ENCODE data around the gene PLEKHN1. TPM values are rescaled to one million over a fixed set of nuclear protein-coding genes. Genes with fewer than 3 reads are reported as not detected.
A peak's percentile ranks its signal among the peaks of the same experiment; 100 is the strongest.

PLEKHN1 gene
- total and polyA plus RNA-seq, 4 experiments from 2014 or later: 0.50 to 2.9 (median 2.2) TPM; not detected in 1

GRCh38 chr1:936348-937264, 29.7 kb upstream of the PLEKHN1 start:
- H3K36me3 Mint-ChIP-seq: no peaks in the 10 kb centered on the region
- POLR2A ChIA-PET (ENCODE audit: partially characterized antibody): no interaction called here
- Histone ChIP-seq H3K9me3 (ENCODE audit: control insufficient read depth in 1 of 2, low read length in 2 of 2) (no peaks in the 10 kb centered on the region), H3K27ac (ENCODE audit: low read depth, low read length) (no peak overlapping the region), H3K27me3 (ENCODE audit: insufficient read depth, low read length) (peaks cover 7% of the 10 kb centered on the region), H3K4me1 (ENCODE audit: insufficient read depth, low read length) (peaks cover 13% of the 10 kb centered on the region), H3K4me3 (ENCODE audit: low read length in 2 of 2) (no peak overlapping the region), H3K36me3 (ENCODE audit: insufficient read depth, low read length) (no peaks in the 10 kb centered on the region)
- CTCF ChIA-PET (ENCODE audit: partially characterized antibody): no interaction called here
- H3K27me3 Mint-ChIP-seq: peaks cover 9 to 19% of the 10 kb centered on the region in 2 donors
- no peak for DNase-seq
- no peak overlapping the region for H3K4me3 Mint-ChIP-seq
- H3K4me1 Mint-ChIP-seq: peaks cover 4 to 14% (median 9%) of the 10 kb centered on the region in 4 donors
- no peak overlapping the region for H3K27ac Mint-ChIP-seq
- H3K9me3 Mint-ChIP-seq: no peaks in the 10 kb centered on the region
- intact Hi-C loops (cut with micrococcal nuclease): no loop called here

GRCh38 chr1:937521-937920, 28.8 kb upstream of the PLEKHN1 start:
- no peak overlapping the region for H3K4me3 Mint-ChIP-seq
- intact Hi-C loops (cut with micrococcal nuclease): no loop called here
- Histone ChIP-seq H3K27ac (ENCODE audit: low read depth, low read length) (no peak overlapping the region), H3K9me3 (ENCODE audit: control insufficient read depth in 1 of 2, low read length in 2 of 2) (no peaks in the 10 kb centered on the region), H3K36me3 (ENCODE audit: insufficient read depth, low read length) (no peaks in the 10 kb centered on the region), H3K4me3 (ENCODE audit: low read length in 2 of 2) (no peak overlapping the region), H3K27me3 (ENCODE audit: insufficient read depth, low read length) (peaks cover 7% of the 10 kb centered on the region), H3K4me1 (ENCODE audit: insufficient read depth, low read length) (peaks cover 13% of the 10 kb centered on the region)
- H3K27ac Mint-ChIP-seq: no peak overlapping the region
- peaks cover 9 to 19% of the 10 kb centered on the region in 2 donors for H3K27me3 Mint-ChIP-seq
- H3K36me3 Mint-ChIP-seq: no peaks in the 10 kb centered on the region
- H3K9me3 Mint-ChIP-seq: no peaks in the 10 kb centered on the region
- POLR2A ChIA-PET (ENCODE audit: partially characterized antibody): no interaction called here
- DNase-seq: no peak
- peaks cover 4 to 14% (median 9%) of the 10 kb centered on the region in 4 donors for H3K4me1 Mint-ChIP-seq
- CTCF ChIA-PET (ENCODE audit: partially characterized antibody): no interaction called here

DNA sequence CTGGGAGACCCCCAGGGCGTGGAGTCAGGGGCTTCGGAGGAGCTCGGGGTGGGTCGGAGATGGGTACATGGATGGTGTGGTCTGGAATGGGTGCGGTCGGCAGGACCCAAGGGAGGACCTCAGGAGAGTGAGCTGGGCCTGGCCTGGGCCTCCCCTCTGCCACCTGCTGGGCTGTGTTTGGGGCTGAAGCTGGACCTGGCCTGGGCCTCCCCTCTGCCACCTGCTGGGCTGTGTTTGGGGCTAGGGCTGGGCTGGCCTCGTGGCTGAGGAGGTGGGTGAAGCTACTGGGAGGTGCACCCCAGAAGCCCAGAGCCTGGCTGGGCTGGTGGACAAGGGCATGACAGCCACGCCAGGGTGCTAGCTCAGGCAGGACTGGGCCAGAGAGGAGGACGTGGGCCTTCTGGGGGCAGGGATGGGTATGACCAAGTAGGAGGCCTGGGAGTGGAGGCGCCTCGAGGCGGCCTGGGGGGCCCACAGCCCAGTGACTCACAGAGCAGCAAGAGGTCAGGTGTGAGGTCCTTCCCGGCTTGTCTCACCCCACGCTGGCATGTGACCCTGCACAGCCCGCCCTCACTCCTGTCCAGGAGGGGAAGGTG, 28.1 kb upstream of the PLEKHN1 start:
- Mint-ChIP-seq H3K36me3 (no peaks in the 10 kb centered on the region), H3K27me3 (peaks cover 9 to 19% of the 10 kb centered on the region in 2 donors), H3K4me1 (peaks cover 4 to 14% (median 9%) of the 10 kb centered on the region in 4 donors), H3K9me3 (no peaks in the 10 kb centered on the region), H3K4me3 (no peak overlapping the region), H3K27ac (no peak overlapping the region)
- DNase-seq: no peak
- H3K27ac ChIP-seq (ENCODE audit: low read depth, low read length): no peak overlapping the region
- no peaks in the 10 kb centered on the region for H3K36me3 ChIP-seq (ENCODE audit: insufficient read depth, low read length)
- H3K4me1 ChIP-seq (ENCODE audit: insufficient read depth, low read length): peaks cover 19% of the 10 kb centered on the region
- ChIA-PET CTCF (ENCODE audit: partially characterized antibody) (no interaction called here), POLR2A (ENCODE audit: partially characterized antibody) (no interaction called here)
- peaks cover 7% of the 10 kb centered on the region for H3K27me3 ChIP-seq (ENCODE audit: insufficient read depth, low read length)
- intact Hi-C loops (cut with micrococcal nuclease): no loop called here
- no peaks in the 10 kb centered on the region for H3K9me3 ChIP-seq (ENCODE audit: control insufficient read depth in 1 of 2, low read length in 2 of 2)
- no peak overlapping the region for H3K4me3 ChIP-seq (ENCODE audit: low read length in 2 of 2)

GRCh38 chr1:938711-939489, 27.4 kb upstream of the PLEKHN1 start:
- no peak overlapping the region for H3K27ac ChIP-seq (ENCODE audit: low read depth, low read length)
- no peaks in the 10 kb centered on the region for H3K36me3 Mint-ChIP-seq
- ChIA-PET POLR2A (ENCODE audit: partially characterized antibody) (no interaction called here), CTCF (ENCODE audit: partially characterized antibody) (no interaction called here)
- H3K4me1 Mint-ChIP-seq: peaks cover 4 to 14% (median 9%) of the 10 kb centered on the region in 4 donors
- intact Hi-C loops (cut with micrococcal nuclease): no loop called here
- H3K36me3 ChIP-seq (ENCODE audit: insufficient read depth, low read length): no peaks in the 10 kb centered on the region
- peak overlapping the region in 1 of 8 donors; percentile 49 for H3K4me3 Mint-ChIP-seq
- H3K9me3 ChIP-seq (ENCODE audit: control insufficient read depth in 1 of 2, low read length in 2 of 2): no peaks in the 10 kb centered on the region
- H3K27me3 Mint-ChIP-seq: peaks cover 9 to 19% of the 10 kb centered on the region in 2 donors
- no peak for DNase-seq
- peaks cover 7% of the 10 kb centered on the region for H3K27me3 ChIP-seq (ENCODE audit: insufficient read depth, low read length)
- peaks cover 19% of the 10 kb centered on the region for H3K4me1 ChIP-seq (ENCODE audit: insufficient read depth, low read length)
- no peak overlapping the region for H3K4me3 ChIP-seq (ENCODE audit: low read length in 2 of 2)
- H3K27ac Mint-ChIP-seq: no peak overlapping the region
- H3K9me3 Mint-ChIP-seq: no peaks in the 10 kb centered on the region

DNA sequence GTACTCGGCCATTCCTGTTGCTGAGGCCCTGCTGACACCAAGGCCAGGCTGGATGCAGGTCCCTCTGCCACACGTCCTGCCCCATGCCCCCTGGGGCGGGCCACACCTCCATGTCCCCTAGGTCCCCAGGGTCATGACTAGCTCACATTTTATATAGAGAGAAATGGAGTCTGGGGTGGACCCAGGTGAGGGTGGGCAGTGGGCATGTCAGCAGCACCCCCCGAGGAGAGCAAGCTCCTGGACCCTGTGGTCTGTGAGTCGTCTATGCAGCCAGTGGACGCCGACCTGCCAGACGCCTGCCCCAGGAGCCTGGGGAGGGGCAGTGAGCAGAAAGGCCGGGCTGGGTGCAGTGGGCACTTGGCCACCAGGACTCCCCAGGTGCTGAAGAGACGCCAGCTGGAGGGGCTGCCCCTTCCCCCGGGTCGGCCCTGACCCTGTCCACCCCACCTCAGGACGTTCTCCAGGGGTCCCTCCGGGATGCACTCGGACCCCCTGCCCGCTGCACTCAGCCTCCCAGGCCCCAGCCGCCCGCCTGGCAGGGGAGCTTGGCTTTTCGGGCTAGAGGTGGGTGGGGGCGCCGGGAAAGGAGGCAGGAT, 26.7 kb upstream of the PLEKHN1 start:
- Mint-ChIP-seq H3K4me3 (peak overlapping the region in 3 of 8 donors; percentile 24 to 49 (median 36)), H3K27me3 (peaks cover 9 to 19% of the 10 kb centered on the region in 2 donors), H3K27ac (no peak overlapping the region), H3K4me1 (peaks cover 4 to 14% (median 9%) of the 10 kb centered on the region in 4 donors), H3K36me3 (peaks cover 0 to under 1% of the 10 kb centered on the region in 2 donors), H3K9me3 (no peaks in the 10 kb centered on the region)
- H3K9me3 ChIP-seq (ENCODE audit: control insufficient read depth in 1 of 2, low read length in 2 of 2): no peaks in the 10 kb centered on the region
- no peak for DNase-seq
- POLR2A ChIA-PET (ENCODE audit: partially characterized antibody): interaction anchor here (1.1 kb wide), 1 partner anchor 27 kb away, joined by 4 read pairs; the partner anchor contains the start of gene PLEKHN1
- peaks cover 19% of the 10 kb centered on the region for H3K4me1 ChIP-seq (ENCODE audit: insufficient read depth, low read length)
- H3K27me3 ChIP-seq (ENCODE audit: insufficient read depth, low read length): peaks cover 7% of the 10 kb centered on the region
- H3K27ac ChIP-seq (ENCODE audit: low read depth, low read length): no peak overlapping the region
- CTCF ChIA-PET (ENCODE audit: partially characterized antibody): no interaction called here
- H3K36me3 ChIP-seq (ENCODE audit: insufficient read depth, low read length): no peaks in the 10 kb centered on the region
- intact Hi-C loops (cut with micrococcal nuclease): no loop called here
- no peak overlapping the region for H3K4me3 ChIP-seq (ENCODE audit: low read length in 2 of 2)

- ChIA-PET POLR2A (ENCODE audit: partially characterized antibody) (interaction anchor here (1.1 to 1.7 kb wide), 4 partner anchors 16 to 26 kb away, joined by 3 to 6 read pairs (median 4); partner anchors contain the start of genes NOC2L and PLEKHN1), CTCF (ENCODE audit: partially characterized antibody) (no interaction called here)
- H3K4me3 ChIP-seq (ENCODE audit: low read length in 2 of 2): peak overlapping the region in 1 of 2 donors; percentile 9
- H3K9me3 ChIP-seq (ENCODE audit: control insufficient read depth in 1 of 2, low read length in 2 of 2): no peaks in the 10 kb centered on the region
- intact Hi-C loops (cut with micrococcal nuclease): no loop called here
- no peak for DNase-seq
- peaks cover 5 to 6% of the 10 kb centered on the region in 2 donors for H3K36me3 Mint-ChIP-seq
- peaks cover 9 to 16% of the 10 kb centered on the region in 2 donors for H3K27me3 Mint-ChIP-seq
- no peaks in the 10 kb centered on the region for H3K36me3 ChIP-seq (ENCODE audit: insufficient read depth, low read length)
- H3K27ac ChIP-seq (ENCODE audit: low read depth, low read length): no peak overlapping the region
- H3K9me3 Mint-ChIP-seq: no peaks in the 10 kb centered on the region
- peak overlapping the region; percentile 48 to 85 (median 73) for H3K4me3 Mint-ChIP-seq
- H3K27me3 ChIP-seq (ENCODE audit: insufficient read depth, low read length): peaks cover 7% of the 10 kb centered on the region
- H3K27ac Mint-ChIP-seq: no peak overlapping the region
- H3K4me1 Mint-ChIP-seq: peaks cover 2 to 18% (median 8%) of the 10 kb centered on the region in 4 donors
- peaks cover 19% of the 10 kb centered on the region for H3K4me1 ChIP-seq (ENCODE audit: insufficient read depth, low read length)
Measured at GRCh38 chr1:940107-941014, 25.9 kb upstream of the PLEKHN1 start.

Measured in CD4-positive, alpha-beta memory T cell (primary cell).